HS-5 (cell line): ENCODE measurements around the gene COL4A2.

Experiments
- DNase-seq: peaks from one replicate; pipeline ENCODE4 v3.0.0-alpha.2; 2012; ENCODE audit warnings: low read depth

COL4A2 gene

DNA sequence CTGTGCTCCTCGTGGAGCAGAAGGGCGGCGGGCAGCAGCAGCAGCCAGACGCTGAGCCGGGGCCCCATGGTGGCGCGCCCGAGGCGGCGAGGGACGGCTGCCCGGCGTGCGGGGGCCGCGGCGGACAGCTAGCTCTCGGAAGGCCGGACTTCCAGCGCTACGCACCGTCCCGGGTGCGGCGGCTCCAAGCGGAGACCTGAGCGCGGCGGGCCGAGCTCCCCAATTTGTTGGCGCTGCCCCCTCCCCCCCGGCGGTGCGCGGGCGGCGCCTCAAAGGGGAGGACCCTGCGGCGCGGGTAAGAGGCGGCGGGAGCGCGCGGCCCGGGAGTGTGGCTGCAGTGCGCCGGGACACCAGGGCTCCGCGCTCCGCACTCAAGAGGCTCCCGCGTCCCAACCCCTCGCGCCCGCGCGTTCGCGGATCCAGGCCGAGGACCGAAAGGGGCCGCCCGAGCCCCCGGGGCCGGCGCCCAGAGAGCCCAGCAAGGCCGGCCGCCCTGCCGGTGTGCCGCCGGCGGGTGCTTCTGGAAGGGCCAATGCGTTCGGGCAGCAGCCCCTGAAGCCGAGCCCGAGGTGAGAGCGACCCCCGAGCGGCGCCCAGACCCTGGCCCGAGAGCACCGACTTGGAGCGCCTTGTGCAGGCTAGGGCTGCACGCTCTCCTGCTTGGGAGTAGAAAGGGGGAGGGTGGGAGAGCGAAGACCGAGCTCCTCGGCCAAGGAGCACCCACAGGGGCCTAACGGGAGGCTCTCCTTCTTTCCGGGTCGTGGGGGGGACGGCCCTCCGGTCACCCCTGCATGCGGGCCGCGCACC is at the start of gene COL4A2, which contains the start of gene COL4A1:
TSS of gene COL4A2 (plus strand) at position 325 of the 807 bp plus-strand sequence. CDS start 620 bp downstream, outside the sequence.
TSS of gene COL4A1 (minus strand) at position 198 of the 807 bp plus-strand sequence. CDS start at position 68, 130 bp downstream.
- no peak for DNase-seq

GRCh38 chr13:110257408-110257807 is 49.7 kb upstream of the COL4A2 start:
- no peak for DNase-seq

DNA sequence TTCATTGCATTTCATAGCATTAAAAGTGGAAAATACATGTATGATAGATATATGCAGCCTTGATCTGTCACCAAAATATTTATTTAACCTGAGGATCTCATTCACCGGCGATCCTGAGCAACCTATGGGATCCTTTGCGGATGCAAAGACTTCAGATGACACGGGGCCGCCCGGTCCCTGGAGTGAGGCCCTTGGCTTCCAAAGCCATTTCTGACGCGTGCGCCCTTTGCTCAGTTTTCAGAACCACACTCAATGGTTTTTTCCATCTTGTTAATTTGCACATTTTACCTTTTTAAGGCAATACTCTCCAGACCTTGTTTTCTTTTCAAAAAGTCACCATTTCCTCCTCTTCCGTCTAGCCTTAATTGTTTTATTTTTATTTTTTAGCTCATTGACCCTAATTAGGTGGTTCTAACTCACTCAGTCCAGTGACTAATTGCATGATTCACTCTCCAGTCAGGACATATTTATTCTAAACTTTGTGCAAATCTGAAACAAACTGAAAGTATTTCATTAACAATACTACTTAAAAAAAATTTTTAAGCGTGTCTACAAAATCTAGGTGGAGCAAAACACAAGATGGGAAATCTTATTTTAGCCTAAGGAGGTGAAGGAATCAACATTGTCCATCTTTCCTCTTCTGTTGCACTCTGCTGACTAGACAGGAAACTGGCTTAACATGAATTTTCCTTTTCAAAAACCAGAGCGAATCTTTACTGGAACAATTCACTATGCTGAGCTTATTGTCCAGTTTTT is 48.0 kb upstream of the COL4A2 start:
- DNase-seq = no peak

DNA sequence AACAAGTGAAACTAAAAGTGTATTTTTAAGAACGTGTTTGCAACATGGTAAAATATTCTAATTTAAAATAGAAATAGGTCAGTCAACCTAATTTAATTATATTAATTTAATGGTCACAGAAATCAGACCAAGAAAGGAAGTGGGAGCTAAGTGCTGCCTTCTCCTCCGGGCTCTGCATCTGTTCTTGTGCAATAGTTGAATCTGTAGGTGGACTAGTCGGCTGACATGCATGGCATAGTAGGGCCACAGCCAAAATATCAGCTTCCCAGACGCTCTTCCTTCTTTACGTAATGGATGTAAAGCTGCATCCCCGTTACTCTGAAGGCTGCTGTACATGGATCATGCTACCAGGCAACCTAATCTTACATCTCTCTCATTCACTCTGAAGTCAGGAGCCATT is 47.4 kb upstream of the COL4A2 start:
- DNase-seq = no peak

DNA sequence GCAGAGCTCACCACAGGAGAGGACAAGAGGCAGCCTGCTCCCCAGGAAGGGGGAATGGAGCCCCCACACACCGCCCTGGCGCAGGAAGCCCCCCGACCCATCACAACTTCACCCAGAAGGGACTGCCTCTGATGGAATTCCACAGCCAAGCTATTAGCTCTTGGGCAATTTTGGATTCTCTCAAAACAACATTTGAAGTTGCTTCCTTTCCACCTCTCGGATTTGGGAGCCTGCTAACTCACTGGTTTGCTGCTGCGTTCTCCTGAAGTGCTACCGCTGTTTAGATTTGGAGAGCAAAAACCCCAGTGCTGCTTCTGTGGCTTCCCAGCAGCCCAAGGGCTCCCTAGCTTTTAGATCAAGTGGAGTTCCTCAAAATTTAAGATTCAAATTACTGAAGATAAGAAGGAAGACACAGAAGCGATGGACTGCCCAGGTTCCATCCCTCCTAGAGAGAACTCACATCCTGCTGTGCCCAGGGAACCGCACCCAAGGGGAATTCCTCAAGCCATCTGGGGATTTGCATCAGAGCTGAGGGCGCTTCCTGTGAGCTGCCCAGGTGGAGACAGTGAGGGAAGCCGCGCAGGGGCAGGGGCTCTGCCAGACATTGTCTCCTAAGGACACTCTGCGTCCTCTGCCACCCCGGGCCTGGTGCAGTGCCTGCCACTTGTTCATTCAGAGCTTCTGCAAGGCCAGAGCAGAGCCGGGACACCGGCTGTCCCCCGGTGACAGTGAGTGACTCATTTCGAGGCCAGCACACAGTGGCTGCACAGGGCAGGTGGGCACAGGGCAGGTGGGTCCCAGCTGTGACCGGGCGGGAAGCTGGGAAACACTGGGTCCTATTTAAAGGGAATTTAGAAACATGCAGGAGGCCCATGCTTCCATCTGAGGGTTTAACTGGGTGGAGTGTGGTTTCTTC is 45.7 kb upstream of the COL4A2 start:
- DNase-seq = no peak

- no peak for DNase-seq
These were observed 45.0 kb upstream of the COL4A2 start for GRCh38 chr13:110262082-110262436.

GRCh38 chr13:110262508-110263291 is 44.4 kb upstream of the COL4A2 start:
- DNase-seq = no peak

DNA sequence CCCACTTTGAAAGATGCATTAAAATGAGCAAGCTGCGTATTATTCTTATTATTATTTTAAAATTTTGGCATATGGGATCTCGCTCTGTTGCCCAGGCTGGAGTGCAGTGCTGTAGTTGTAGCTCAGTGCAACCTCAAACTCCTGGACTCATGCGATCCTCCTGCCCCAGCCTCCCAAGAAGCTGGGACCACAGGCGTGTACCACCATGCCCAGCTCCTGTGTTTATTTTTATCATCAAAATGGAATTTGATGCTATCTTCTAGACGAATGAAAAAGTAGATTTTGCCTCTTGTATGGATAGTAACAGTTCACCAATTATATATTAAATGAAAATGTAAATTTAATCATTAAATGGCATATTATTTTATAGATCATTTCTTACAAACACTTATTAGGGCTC is 43.7 kb upstream of the COL4A2 start:
- DNase-seq = no peak

GRCh38 chr13:110263888-110264287 is 43.2 kb upstream of the COL4A2 start:
- no peak for DNase-seq

- no peak for DNase-seq
These were observed 42.3 kb upstream of the COL4A2 start for GRCh38 chr13:110264685-110265275.

- no peak for DNase-seq
These were observed 41.8 kb upstream of the COL4A2 start for GRCh38 chr13:110265341-110265681.

GRCh38 chr13:110265682-110266430 is 41.2 kb upstream of the COL4A2 start:
- no peak for DNase-seq

- DNase-seq = no peak
These were observed 40.7 kb upstream of the COL4A2 start for GRCh38 chr13:110266431-110266809.

GRCh38 chr13:110266983-110267382 is 40.1 kb upstream of the COL4A2 start:
- DNase-seq = no peak

GRCh38 chr13:110268061-110268460 is 39.0 kb upstream of the COL4A2 start:
- DNase-seq = no peak

GRCh38 chr13:110268576-110269185 is 38.4 kb upstream of the COL4A2 start:
- DNase-seq = no peak

DNA sequence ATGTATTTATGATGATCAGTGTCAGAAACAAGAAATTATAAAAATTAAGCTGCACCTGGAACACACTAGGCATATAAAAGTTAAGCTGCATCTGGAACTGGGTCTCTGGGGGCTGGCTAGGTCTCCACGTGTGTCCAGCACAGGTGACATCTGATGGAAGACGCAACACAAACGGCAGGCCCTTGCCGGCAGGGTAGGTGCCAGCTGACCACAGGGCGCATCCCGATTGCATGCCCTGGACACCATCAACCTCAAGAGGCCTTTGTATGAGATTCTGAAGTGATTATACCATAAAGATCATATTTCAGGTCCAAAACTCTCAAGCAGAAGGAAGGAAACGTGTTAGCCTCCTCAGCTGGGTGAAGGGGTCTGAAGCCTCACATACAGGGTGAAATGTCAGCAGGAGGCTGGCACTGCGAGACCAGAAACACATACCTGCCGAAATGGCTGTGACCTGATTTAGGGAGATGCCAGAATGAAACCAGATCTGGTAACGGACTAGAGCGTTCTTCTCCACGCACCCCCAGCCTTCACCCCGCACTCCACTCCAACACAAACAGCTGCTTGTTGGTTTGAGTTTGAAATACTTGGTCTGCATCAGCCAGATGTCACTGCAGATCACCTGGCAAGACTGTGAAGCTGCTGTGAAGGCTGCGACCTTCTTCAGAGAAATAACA is 37.4 kb upstream of the COL4A2 start:
- no peak for DNase-seq

GRCh38 chr13:110270507-110270906 is 36.6 kb upstream of the COL4A2 start:
- no peak for DNase-seq

- no peak for DNase-seq
These were observed 35.8 kb upstream of the COL4A2 start for GRCh38 chr13:110271313-110271712.
